ENCODE data around the gene HDGFL1. TPM values are rescaled to one million over a fixed set of nuclear protein-coding genes. Genes with fewer than 3 reads are reported as not detected.

Gene HDGFL1
- total RNA-seq, 2 donors from 2014 or later = 14.6 TPM; not detected in 1

DNA sequence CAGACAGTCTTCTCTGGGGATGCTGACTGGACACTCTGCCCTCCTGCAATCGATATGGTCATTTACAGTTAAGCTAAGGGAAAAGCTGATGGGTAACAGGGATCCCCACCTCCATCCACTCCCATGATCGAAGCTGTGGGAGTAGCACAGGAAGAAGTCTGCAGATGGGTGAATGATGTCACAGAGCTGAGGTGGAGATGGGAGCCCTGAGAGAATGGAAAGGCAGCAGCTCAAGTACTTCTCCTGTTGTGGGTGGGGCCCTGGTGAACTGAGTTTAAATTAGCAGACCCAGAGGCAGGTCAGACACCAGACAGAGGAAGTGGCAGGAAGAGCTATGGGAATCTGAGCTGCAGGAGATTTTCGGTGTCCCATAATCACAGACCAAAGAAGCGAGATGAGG is 29.0 kb downstream of the HDGFL1 start:
- TF ChIP-seq POLR2AphosphoS5 (IDR thresholded peaks at IDR 0.05) (no peak), POLR2A (IDR thresholded peaks at IDR 0.05) (no peak)
- TF ChIP-seq, protein P1, sequence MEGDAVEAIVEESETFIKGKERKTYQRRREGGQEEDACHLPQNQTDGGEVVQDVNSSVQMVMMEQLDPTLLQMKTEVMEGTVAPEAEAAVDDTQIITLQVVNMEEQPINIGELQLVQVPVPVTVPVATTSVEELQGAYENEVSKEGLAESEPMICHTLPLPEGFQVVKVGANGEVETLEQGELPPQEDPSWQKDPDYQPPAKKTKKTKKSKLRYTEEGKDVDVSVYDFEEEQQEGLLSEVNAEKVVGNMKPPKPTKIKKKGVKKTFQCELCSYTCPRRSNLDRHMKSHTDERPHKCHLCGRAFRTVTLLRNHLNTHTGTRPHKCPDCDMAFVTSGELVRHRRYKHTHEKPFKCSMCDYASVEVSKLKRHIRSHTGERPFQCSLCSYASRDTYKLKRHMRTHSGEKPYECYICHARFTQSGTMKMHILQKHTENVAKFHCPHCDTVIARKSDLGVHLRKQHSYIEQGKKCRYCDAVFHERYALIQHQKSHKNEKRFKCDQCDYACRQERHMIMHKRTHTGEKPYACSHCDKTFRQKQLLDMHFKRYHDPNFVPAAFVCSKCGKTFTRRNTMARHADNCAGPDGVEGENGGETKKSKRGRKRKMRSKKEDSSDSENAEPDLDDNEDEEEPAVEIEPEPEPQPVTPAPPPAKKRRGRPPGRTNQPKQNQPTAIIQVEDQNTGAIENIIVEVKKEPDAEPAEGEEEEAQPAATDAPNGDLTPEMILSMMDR (IDR thresholded peaks at IDR 0.05) = no peak
- Histone ChIP-seq H3K27ac (no peak overlapping the region), H3K4me1 (replicated peaks) (no peaks in the 10 kb centered on the region), H3K9me3 (no peaks in the 10 kb centered on the region), H3K27me3 (replicated peaks; ENCODE audit: insufficient read depth) (no peaks in the 10 kb centered on the region), H3K4me3 (no peak overlapping the region), H3K36me3 (no peaks in the 10 kb centered on the region)
- DNase-seq (ENCODE audit: low spot score) = no peak
- intact Hi-C loops (cut with DNase I) = no loop called here
- 82% methylated on average over 4 of the region's 4 CpGs for WGBS

DNA sequence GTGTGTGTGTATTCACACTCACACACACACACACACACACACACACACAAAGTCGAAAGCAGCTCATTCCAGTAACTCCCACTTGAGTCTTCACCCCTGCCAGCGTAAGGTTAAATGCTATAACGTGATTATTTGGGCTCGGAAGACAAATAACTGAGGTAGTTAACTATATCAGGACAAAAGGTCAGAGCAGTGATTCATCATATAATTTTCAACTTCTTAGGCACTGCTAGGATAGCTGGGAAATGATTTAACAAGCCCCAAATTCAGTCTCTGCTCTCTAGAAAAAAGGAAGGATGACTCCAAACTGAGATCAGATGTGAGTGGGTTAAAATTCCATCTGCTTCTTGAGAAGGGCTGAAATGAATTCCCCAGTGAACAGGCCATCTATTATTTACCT is 30.7 kb downstream of the HDGFL1 start:
- Histone ChIP-seq H3K36me3 (no peaks in the 10 kb centered on the region), H3K27ac (no peak overlapping the region), H3K9me3 (no peaks in the 10 kb centered on the region), H3K4me1 (replicated peaks) (no peaks in the 10 kb centered on the region), H3K27me3 (replicated peaks; ENCODE audit: insufficient read depth) (no peaks in the 10 kb centered on the region), H3K4me3 (no peak overlapping the region)
- intact Hi-C loops (cut with DNase I) = no loop called here
- 73% methylated on average over 4 of the region's 4 CpGs for WGBS
- no peak for TF ChIP-seq POLR2A (IDR thresholded peaks at IDR 0.05)
- DNase-seq (ENCODE audit: low spot score) = no peak

DNA sequence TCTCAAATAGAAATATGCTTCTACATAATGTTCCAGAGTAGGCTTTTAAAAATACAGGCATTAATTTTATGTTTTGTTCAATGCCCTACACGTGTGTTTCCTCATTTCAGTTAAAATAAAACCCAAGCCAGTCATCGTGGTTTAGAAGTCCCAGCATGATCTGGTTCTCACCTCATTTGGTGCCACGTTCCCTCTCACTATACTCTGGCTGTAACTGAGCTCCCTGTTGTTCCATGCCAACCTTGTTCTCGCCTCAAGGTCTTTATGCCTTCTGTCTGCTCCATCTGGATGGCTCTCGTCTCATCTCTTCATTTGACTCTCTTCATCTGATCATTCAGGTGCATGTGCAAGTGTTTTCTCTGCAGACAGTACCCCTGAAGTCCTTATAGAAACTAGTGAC is 32.6 kb downstream of the HDGFL1 start:
- intact Hi-C loops (cut with DNase I) = no loop called here
- Histone ChIP-seq H3K4me3 (no peak overlapping the region), H3K27ac (no peak overlapping the region), H3K9me3 (no peaks in the 10 kb centered on the region), H3K36me3 (no peaks in the 10 kb centered on the region), H3K4me1 (replicated peaks) (no peaks in the 10 kb centered on the region), H3K27me3 (replicated peaks; ENCODE audit: insufficient read depth) (no peaks in the 10 kb centered on the region)
- 95% methylated on average over 5 of the region's 5 CpGs for WGBS
- no peak for DNase-seq (ENCODE audit: low spot score)
- TF ChIP-seq POLR2AphosphoS5 (IDR thresholded peaks at IDR 0.05) (no peak), POLR2A (IDR thresholded peaks at IDR 0.05) (no peak)
- TF ChIP-seq, protein P1 (IDR thresholded peaks at IDR 0.05) = no peak

GRCh38 chr6:22605736-22606135 is 36.4 kb downstream of the HDGFL1 start:
- Histone ChIP-seq H3K9me3 (no peaks in the 10 kb centered on the region), H3K36me3 (no peaks in the 10 kb centered on the region), H3K27ac (no peak overlapping the region), H3K27me3 (replicated peaks; ENCODE audit: insufficient read depth) (no peaks in the 10 kb centered on the region), H3K4me1 (replicated peaks) (no peaks in the 10 kb centered on the region), H3K4me3 (no peak overlapping the region)
- intact Hi-C loops (cut with DNase I) = no loop called here
- 93% methylated on average over 2 of the region's 2 CpGs for WGBS
- DNase-seq (ENCODE audit: low spot score) = no peak
- no peak for TF ChIP-seq POLR2AphosphoS5 (IDR thresholded peaks at IDR 0.05)
- TF ChIP-seq POLR2A (IDR thresholded peaks at IDR 0.05) = no peak
- TF ChIP-seq, protein P1 (IDR thresholded peaks at IDR 0.05) = no peak

GRCh38 chr6:22610127-22610526 is 40.8 kb downstream of the HDGFL1 start:
- no peak for TF ChIP-seq POLR2A (IDR thresholded peaks at IDR 0.05)
- TF ChIP-seq, protein P1 (IDR thresholded peaks at IDR 0.05) = no peak
- no peak for TF ChIP-seq POLR2AphosphoS5 (IDR thresholded peaks at IDR 0.05)
- Histone ChIP-seq H3K27ac (no peak overlapping the region), H3K36me3 (no peaks in the 10 kb centered on the region), H3K9me3 (no peaks in the 10 kb centered on the region), H3K4me1 (replicated peaks) (no peaks in the 10 kb centered on the region), H3K27me3 (replicated peaks; ENCODE audit: insufficient read depth) (no peaks in the 10 kb centered on the region), H3K4me3 (no peak overlapping the region)
- intact Hi-C loops (cut with DNase I) = no loop called here
- WGBS = 97% methylated on average over 4 of the region's 4 CpGs
- DNase-seq (ENCODE audit: low spot score) = no peak
